ENCODE results near the gene RSBN1L. TPM values are rescaled to one million over a fixed set of nuclear protein-coding genes. Genes with fewer than 3 reads are reported as not detected.

Gene RSBN1L
- total and polyA plus RNA-seq, 2 of the 8 experiments (the other 6 are each of a cell fraction or from before 2014, with no cell fraction given), result 4.1 to 22.1 TPM

- TF ChIP-seq RAD21 (IDR thresholded peaks at IDR 0.05 in 1 of 2, conservative IDR thresholded peaks at IDR 0.05 in 1 of 2; ENCODE audit: low read depth in 2 of 2, low read length in 2 of 2) (no peak), NANOG (IDR thresholded peaks at IDR 0.05; ENCODE audit: insufficient read depth, low read depth, low read length, poor library complexity, severe bottlenecking) (no peak), ATF3 (IDR thresholded peaks at IDR 0.05; ENCODE audit: insufficient read depth, low read depth, low read length) (no peak)
Observed at GRCh38 chr7:77727936-77728701, 31.9 kb downstream of the RSBN1L start (continued).

All from H1 (cell line).